Lower leg skin (tissue), 3 donors: ENCODE results near the gene PCMTD2.
"Not testable (repeated sequence)": the region's sequence is repeated elsewhere in the genome, so short reads cannot be mapped to it uniquely, and the experiment has no call there.

ENCODE experiments used
- POLR2A ChIP-seq, 2 donors: fragments of 450-650 bp; IDR thresholded peaks; one replicate each; pipeline ENCODE4 v1.6.1; 2016 to 2017; ENCODE audit warnings: antibody characterized with exemption in 2 of 2, mild to moderate bottlenecking in 1 of 2, moderate library complexity in 1 of 2
- TF ChIP-seq, protein P1 (sequence below), 3 donors: fragments of 450-650 bp; IDR thresholded peaks; one replicate each; pipeline ENCODE4 v1.5.1; 2016; ENCODE audit warnings: antibody characterized with exemption in 3 of 3, mild to moderate bottlenecking in 3 of 3, moderate library complexity in 2 of 3

DNA sequence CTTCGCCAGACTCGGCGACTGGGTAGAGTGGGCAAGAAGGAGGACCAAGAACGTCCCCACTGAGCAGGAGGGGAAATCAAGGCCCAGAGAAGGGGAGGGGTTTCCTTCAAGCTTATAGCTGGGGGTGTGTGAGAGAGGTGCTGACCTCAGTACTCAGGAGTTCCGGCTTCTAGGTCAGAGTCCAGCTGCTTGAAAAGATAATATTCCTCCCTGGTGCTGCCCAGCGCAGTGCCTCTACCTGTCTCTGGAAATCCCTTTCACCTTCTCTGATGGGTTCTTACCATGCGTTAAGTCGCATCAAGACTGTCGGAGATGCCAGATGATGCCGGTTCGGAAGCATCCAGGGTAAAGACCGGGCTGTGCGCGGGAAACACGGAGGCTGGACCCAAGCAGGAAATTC is 61.8 kb downstream of the PCMTD2 start:
- TF ChIP-seq, protein P1, sequence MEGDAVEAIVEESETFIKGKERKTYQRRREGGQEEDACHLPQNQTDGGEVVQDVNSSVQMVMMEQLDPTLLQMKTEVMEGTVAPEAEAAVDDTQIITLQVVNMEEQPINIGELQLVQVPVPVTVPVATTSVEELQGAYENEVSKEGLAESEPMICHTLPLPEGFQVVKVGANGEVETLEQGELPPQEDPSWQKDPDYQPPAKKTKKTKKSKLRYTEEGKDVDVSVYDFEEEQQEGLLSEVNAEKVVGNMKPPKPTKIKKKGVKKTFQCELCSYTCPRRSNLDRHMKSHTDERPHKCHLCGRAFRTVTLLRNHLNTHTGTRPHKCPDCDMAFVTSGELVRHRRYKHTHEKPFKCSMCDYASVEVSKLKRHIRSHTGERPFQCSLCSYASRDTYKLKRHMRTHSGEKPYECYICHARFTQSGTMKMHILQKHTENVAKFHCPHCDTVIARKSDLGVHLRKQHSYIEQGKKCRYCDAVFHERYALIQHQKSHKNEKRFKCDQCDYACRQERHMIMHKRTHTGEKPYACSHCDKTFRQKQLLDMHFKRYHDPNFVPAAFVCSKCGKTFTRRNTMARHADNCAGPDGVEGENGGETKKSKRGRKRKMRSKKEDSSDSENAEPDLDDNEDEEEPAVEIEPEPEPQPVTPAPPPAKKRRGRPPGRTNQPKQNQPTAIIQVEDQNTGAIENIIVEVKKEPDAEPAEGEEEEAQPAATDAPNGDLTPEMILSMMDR (IDR thresholded peaks at IDR 0.05) = not testable (repeated sequence)
- TF ChIP-seq POLR2A (IDR thresholded peaks at IDR 0.05) = not testable (repeated sequence)
